ENCODE data around the gene OSTM1. TPM values are rescaled to one million over a fixed set of nuclear protein-coding genes. Genes with fewer than 3 reads are reported as not detected.

Gene OSTM1
- total and polyA plus RNA-seq, 2 of the 13 experiments (the other 11 are each of a cell fraction or from before 2014, with no cell fraction given) = 8.7 to 20.5 TPM

DNA sequence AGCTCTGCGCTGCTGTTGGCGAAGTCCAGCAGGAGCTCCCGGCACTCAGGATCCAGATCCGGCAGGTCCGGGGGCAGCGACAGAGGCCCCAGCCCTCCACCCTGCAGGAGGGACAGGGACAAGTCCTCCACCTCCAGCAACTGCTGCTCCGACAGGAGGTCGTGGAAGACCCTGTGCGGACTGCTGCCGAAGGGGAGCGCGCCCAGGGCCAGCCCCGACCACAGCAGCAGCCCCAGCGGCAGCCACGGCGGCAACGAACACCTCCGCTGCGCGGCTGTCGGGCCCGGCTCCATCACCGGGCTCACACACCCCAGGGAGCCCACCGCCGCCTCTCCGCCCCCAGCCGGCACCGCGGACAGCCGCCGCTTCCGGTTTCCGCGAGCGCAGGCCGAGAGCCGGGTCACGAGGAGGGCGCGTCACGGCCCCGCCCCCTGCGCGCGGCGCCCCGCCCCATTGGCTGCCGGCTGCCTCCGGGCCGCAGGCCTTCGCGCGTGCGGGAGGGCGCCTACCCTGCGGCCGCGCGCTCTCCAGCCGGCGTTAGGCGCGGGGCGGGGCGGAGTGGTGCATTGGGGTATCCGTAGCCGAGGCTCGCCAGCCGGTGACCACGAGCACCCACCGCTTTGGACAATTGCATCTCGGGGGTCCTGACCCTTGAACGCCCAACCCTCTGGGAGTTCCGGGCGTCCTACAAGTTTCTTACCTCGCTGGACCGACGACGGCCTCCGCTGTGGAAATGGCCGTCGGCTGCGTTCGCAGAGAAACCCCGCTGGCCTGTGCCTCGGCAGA, at the start of gene OSTM1 (continued):
- TF ChIP-seq, protein P1, sequence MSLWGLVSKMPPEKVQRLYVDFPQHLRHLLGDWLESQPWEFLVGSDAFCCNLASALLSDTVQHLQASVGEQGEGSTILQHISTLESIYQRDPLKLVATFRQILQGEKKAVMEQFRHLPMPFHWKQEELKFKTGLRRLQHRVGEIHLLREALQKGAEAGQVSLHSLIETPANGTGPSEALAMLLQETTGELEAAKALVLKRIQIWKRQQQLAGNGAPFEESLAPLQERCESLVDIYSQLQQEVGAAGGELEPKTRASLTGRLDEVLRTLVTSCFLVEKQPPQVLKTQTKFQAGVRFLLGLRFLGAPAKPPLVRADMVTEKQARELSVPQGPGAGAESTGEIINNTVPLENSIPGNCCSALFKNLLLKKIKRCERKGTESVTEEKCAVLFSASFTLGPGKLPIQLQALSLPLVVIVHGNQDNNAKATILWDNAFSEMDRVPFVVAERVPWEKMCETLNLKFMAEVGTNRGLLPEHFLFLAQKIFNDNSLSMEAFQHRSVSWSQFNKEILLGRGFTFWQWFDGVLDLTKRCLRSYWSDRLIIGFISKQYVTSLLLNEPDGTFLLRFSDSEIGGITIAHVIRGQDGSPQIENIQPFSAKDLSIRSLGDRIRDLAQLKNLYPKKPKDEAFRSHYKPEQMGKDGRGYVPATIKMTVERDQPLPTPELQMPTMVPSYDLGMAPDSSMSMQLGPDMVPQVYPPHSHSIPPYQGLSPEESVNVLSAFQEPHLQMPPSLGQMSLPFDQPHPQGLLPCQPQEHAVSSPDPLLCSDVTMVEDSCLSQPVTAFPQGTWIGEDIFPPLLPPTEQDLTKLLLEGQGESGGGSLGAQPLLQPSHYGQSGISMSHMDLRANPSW (CRISPR knock-in tag; IDR thresholded peaks at IDR 0.05; ENCODE audit: borderline replicate concordance) = no peak
- TF ChIP-seq U2AF2 (IDR thresholded peaks at IDR 0.05; ENCODE audit: low read depth, low read length) (no peak), ZFP36 (IDR thresholded peaks at IDR 0.05; ENCODE audit: borderline replicate concordance, low read depth, low read length, partially characterized antibody) (no peak), CERS6 (CRISPR knock-in tag; IDR thresholded peaks at IDR 0.05) (no peak; the same call in 1 of the 2 replicates), PAWR (CRISPR knock-in tag; IDR thresholded peaks at IDR 0.05; ENCODE audit: borderline replicate concordance) (no peak), SIN3B (IDR thresholded peaks at IDR 0.05; ENCODE audit: low read length) (no peak), PHF20 (CRISPR knock-in tag; IDR thresholded peaks at IDR 0.05) (peak; percentile 79), ZNF776 (CRISPR knock-in tag; IDR thresholded peaks at IDR 0.05) (peak; percentile 54; the same call in 1 of the 2 replicates), HINFP (CRISPR knock-in tag; IDR thresholded peaks at IDR 0.05; ENCODE audit: low read depth) (peak; percentile 63; the same call in 1 of the 2 replicates), ETV6 (CRISPR knock-in tag; conservative IDR thresholded peaks at IDR 0.05) (peak; percentile 42; the same call in 1 of the 2 replicates), ZNF710 (CRISPR knock-in tag; IDR thresholded peaks at IDR 0.05; ENCODE audit: borderline replicate concordance) (0 out of 2 replicates have a peak, but pooled peaks have one; percentile 10), ZSCAN22 (CRISPR knock-in tag; IDR thresholded peaks at IDR 0.05) (0 out of 2 replicates have a peak, but pooled peaks have one; percentile 50), TARDBP (CRISPR knock-in tag; IDR thresholded peaks at IDR 0.05) (0 out of 2 replicates have a peak, but pooled peaks have one; percentile 22), SAP130 (CRISPR knock-in tag; IDR thresholded peaks at IDR 0.05; ENCODE audit: low read depth) (peak; percentile 93), SOX6 (IDR thresholded peaks at IDR 0.05) (no peak), SOX6 (CRISPR knock-in tag; IDR thresholded peaks at IDR 0.05) (no peak), AGO1 (IDR thresholded peaks at IDR 0.05; ENCODE audit: low read depth, low read length, poor library complexity, severe bottlenecking) (no peak), ZNF607 (CRISPR knock-in tag; IDR thresholded peaks at IDR 0.05; ENCODE audit: borderline replicate concordance) (peak; percentile 95)
- TF ChIP-seq, protein P2, sequence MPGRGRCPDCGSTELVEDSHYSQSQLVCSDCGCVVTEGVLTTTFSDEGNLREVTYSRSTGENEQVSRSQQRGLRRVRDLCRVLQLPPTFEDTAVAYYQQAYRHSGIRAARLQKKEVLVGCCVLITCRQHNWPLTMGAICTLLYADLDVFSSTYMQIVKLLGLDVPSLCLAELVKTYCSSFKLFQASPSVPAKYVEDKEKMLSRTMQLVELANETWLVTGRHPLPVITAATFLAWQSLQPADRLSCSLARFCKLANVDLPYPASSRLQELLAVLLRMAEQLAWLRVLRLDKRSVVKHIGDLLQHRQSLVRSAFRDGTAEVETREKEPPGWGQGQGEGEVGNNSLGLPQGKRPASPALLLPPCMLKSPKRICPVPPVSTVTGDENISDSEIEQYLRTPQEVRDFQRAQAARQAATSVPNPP (CRISPR knock-in tag; IDR thresholded peaks at IDR 0.05) = peak; percentile 78; the same call in 1 of the 2 replicates
